HG03159 (cell line): Measurements from ENCODE around the gene TAMM41.
"Not testable (repeated sequence)": the region's sequence is repeated elsewhere in the genome, so short reads cannot be mapped to it uniquely, and the experiment has no call there.

Experiments used
- ATAC-seq: cut with Tn5 transposase; IDR thresholded peaks from one replicate; pipeline ENCODE4 v1.9.1; 2021; ENCODE audit warnings: mild to moderate bottlenecking, moderate library complexity; ENCODE audit not compliant: unreplicated experiment

TAMM41 gene

DNA sequence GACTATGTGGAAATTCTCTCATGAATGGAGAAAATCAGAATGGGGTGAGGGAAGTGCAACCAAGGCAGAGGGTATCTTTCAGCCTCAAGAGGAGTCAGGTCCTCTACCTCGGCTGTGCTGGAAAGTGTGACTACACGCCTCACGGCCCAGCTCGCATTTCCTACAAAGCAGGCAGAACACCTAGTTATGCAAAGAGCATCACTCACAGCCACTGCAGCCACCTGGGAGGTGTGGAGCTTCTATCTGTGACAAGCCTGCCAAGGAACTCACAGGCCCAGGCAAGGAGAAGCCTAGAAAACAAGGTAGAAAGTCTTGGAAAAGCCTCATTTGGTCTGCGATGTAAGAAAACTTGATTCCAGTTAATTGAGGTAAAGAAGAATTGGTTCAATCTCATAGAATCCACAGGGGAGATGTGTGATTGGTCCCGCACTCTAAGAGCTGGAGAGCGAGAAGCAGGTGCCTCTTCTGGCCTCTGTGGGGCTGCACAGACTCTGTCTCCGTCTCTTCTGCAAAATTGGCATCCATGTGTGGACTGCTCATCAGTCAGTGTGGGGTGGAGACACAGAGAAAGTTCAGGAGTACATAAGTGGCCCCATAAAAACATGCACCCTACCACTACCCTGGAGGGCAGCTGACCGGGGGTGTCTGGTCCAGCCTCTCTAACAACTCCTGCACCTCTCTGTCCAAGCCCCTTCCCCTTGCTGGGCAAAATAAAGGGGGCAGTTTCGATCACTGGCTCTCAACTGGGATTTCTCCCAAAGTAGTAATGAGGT lies 76.8 kb downstream of the TAMM41 start:
- peak; percentile 5 for ATAC-seq

DNA sequence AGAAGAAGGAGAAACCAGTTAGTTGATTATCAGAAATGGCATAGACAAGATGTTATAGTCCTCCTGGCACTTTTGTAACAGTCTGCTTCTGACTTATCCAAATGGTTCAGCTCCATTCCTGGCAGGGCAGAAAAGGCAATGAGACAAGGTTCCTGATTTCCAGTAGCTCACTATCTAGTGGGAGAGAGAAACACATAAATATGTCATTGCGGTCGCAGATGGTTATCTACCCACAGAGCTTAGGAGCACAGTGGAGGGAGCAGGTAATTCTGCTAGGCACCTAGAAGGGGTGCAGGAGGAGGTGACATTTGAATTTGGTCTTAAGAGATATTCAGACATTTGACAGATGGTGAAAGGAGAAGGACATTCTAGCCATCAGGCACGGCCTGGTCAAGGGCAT lies 78.1 kb downstream of the TAMM41 start:
- ATAC-seq = no peak

DNA sequence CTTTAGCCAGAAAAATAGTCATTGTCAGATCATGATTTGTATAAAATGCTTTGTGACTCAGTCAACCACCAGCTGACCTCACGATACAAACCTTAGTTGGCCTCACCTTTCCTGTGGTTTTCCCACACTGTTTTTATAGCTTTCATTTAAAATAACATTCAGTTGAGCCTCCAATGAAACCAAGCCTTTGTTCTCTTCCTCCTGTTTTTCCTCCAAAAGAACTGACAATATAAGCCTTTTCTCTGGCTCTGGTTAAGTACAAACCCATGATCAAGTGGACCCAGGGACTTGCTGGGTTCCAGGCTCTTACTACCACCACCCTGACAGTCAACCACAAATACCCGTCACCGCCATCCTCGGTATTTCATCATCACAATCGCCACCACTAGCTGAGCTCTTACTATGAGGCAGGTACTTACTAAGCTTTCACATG lies 81.7 kb downstream of the TAMM41 start:
- no peak for ATAC-seq

DNA sequence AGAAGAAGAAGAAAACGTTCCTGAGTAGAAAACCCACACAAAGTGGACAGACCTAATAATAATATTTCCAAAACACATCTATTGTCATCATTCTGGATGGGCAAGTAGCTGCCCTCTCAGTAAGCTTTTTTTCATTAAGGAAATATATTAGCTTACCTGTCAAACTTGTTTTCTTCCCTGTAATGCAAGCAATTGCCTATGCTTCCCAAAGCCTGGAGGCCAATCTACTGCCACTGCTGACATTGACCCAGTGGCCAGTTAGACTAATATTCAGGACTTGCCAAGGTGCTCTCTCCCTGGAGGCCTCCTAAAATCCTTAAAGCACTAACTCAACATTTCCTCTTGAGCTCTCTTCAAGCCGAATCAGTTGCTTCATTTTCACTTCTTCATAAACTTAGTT lies 86.7 kb downstream of the TAMM41 start:
- ATAC-seq = no peak

DNA sequence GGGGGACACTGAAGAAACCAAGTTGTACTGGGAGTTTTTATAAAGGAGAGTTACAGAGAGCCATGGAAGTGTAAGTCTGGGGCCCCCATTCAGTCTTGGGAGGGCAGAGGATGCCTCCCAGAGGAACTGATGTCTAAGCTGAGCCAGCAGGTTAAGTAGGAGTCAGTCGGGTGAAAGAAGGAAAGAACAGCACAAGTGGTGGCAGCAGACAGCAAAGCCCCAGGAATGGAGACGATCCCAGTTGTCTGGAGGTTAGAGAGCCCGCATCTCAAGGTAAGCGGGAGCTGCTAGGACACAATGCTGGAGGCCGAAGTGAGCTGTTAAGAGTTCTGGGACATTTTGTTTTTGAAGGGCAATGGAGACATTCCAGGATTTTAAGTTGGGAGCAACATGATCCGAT lies 88.8 kb downstream of the TAMM41 start:
- no peak for ATAC-seq

DNA sequence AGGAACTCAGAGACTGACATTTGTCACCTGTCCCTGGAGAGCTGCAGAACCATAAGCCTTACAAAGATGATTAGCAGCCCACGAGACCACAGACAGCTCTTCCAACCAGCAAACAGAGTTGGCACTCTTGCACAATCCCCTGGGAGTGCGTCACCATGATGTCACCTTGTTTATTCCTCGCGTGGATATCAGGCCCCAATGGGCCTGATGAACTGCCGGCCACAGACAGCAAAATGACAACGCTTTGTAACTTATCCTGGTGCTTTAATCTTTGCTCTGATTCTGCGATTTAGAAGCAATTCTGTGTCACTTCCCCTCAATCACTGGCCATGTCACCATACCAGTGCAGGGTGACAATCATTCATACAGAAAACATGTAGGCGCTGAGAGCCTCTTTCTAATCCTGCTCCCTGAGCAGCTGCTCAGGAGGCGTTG lies 89.2 kb downstream of the TAMM41 start:
- no peak for ATAC-seq

DNA sequence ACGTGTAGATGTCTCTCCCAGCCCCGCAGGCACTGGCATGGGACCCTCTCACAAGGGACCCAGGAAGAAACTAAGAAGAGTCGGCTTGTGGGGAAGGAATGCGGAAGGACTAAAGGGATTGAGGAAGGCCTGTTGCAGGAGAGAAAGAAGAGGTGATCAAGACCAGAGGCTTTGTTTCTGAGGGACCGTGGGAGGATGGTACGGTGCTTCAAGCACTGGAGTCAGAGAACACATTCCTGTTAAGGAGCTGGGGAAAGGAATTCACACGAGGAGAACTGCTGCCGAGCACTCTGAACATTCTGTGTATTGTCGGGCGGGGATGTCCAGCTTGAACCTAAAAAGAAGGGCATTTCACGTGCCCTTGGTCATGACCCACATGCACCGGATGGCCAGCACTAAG lies 91.4 kb downstream of the TAMM41 start:
- no peak for ATAC-seq

DNA sequence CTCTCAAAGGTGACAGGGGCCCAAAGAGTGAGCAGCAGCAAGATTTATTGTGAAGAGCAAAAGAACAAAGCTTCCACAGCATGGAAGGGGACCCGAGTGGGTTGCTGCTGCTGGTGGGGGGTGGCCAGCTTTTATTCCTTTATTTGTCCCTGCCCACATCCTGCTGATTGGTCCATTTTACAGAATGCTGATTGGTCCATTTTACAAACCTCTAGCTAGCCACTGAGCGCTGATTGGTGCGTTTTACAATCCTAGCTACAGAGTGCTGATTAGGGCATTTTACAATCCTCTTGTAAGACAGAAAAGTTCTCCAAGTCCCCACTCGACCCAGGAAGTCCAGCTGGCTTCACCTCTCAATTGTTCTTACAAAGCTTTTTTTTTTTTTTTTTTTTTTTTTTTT lies 94.4 kb downstream of the TAMM41 start:
- not testable (repeated sequence) for ATAC-seq

DNA sequence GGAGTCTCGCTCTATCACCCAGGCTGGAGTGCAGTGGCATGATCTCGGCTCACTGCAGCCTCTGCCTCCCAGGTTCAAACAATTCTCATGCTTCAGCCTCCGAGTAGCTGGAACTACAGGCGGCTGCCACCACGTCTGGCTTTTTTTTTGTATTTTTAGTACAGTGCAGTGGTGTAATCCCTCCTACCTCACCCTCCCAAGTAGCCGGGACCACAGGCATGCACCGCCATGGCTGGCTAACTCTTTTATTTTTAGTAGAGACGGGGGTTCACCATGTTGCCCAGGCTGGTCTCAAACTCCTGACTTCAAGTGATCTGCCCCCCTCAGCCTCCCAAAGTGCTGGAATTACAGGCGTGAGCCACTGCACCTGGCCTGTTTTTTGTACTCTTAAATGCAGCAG lies 98.4 kb downstream of the TAMM41 start:
- ATAC-seq = not testable (repeated sequence)
